Caco-2 (cell line): Measurements from ENCODE around the gene NUP54. TPM values are rescaled to one million over a fixed set of nuclear protein-coding genes. Genes with fewer than 3 reads are reported as not detected.

Experiments
- BruUV-seq: library from RNA; stranded (reverse); fragments of 400-500 nt; replicated peaks from 2 replicates; lab custom pipeline; 2021; lab: Mats Ljungman, UMichigan
- CTCF ChIA-PET: fragments of 300-600 bp; sonication (Branson Sonifier 250); formaldehyde crosslinking; loops from one replicate; lab custom pipeline; 2022; ENCODE audit warnings: antibody characterized with exemption; lab: Charles Lee
- POLR2A ChIA-PET: fragments of 300-600 bp; sonication (Branson Sonifier 250); formaldehyde crosslinking; loops from one replicate; lab custom pipeline; 2022; ENCODE audit warnings: antibody characterized with exemption; lab: Charles Lee
- DNase-seq, 2 experiments: peaks; one replicate each; pipeline versions ENCODE4 v3.0.0 to v3.0.0-alpha.2; 2020 to 2022
- H3K27me3 ChIP-seq: replicated peaks from 2 replicates; pipeline ENCODE4 v1.6.0; 2011; ENCODE audit warnings: low read length; ENCODE audit not compliant: control insufficient read depth, insufficient read depth
- H3K36me3 ChIP-seq: 2 replicates; pipeline ENCODE4 v1.5.1; 2011; ENCODE audit warnings: low read length; ENCODE audit not compliant: control insufficient read depth, insufficient read depth
- H3K4me1 ChIP-seq: fragments of 250-450 bp; sonication (Bioruptor Pico); 2 replicates; pipeline ENCODE4 v1.5.1; 2020; ENCODE audit warnings: mild to moderate bottlenecking
- H3K4me3 ChIP-seq: 2 replicates; pipeline ENCODE4 v1.5.1; 2011; ENCODE audit warnings: low read depth, mild to moderate bottlenecking, control low read depth, low read length
- H3K9me3 ChIP-seq: fragments of 250-450 bp; sonication (Bioruptor Pico); 2 replicates; pipeline ENCODE4 v1.5.1; 2020; ENCODE audit warnings: mild to moderate bottlenecking, moderate library complexity
- H3K27ac Mint-ChIP-seq: one replicate; pipeline ENCODE4 v1.8.0; 2022; ENCODE audit warnings: mixed read lengths; ENCODE audit not compliant: unreplicated experiment
- H3K27me3 Mint-ChIP-seq: one replicate; pipeline ENCODE4 v1.8.0; 2022; ENCODE audit warnings: mixed read lengths; ENCODE audit not compliant: insufficient read depth, unreplicated experiment
- H3K36me3 Mint-ChIP-seq: one replicate; pipeline ENCODE4 v1.8.0; 2022; ENCODE audit warnings: mild to moderate bottlenecking, mixed read lengths; ENCODE audit not compliant: insufficient read depth, unreplicated experiment
- H3K4me1 Mint-ChIP-seq: one replicate; pipeline ENCODE4 v1.8.0; 2022; ENCODE audit warnings: low read depth, mixed read lengths; ENCODE audit not compliant: unreplicated experiment
- H3K4me3 Mint-ChIP-seq: one replicate; pipeline ENCODE4 v1.8.0; 2022; ENCODE audit warnings: mild to moderate bottlenecking, moderate library complexity, mixed read lengths; ENCODE audit not compliant: unreplicated experiment
- H3K9me3 Mint-ChIP-seq: one replicate; pipeline ENCODE4 v1.8.0; 2022; ENCODE audit warnings: mixed read lengths; ENCODE audit not compliant: unreplicated experiment
- intact Hi-C: fragments of 100-400 bp; cut with micrococcal nuclease; formaldehyde crosslinking; loops from one replicate; pipeline ENCODE4 v1.10.0; 2022; ENCODE audit not compliant: unreplicated experiment
- total RNA-seq: library from RNA; stranded (reverse); gene quantifications from 2 replicates; pipeline ENCODE4 v1.2.3, GENCODE V29; 2022
- TF ChIP-seq, protein P1 (sequence below), 2 experiments: fragments of 200-600 bp in 1 of 2; IDR thresholded peaks; 1 replicate in 1 of 2; 2 replicates in 1 of 2; pipeline versions ENCODE4 v1.5.1 to v1.8.0; 2011 to 2022; ENCODE audit warnings: antibody characterized with exemption in 1 of 2, control low read depth in 1 of 2, inconsistent platforms in 1 of 2, low read depth in 1 of 2, low read length in 1 of 2, mild to moderate bottlenecking in 1 of 2, moderate library complexity in 1 of 2; ENCODE audit not compliant: insufficient read depth in 1 of 2, severe bottlenecking in 1 of 2, unreplicated experiment in 1 of 2

Gene NUP54
- total RNA-seq, 1 experiment from 2014 or later: 68.8 TPM

DNA sequence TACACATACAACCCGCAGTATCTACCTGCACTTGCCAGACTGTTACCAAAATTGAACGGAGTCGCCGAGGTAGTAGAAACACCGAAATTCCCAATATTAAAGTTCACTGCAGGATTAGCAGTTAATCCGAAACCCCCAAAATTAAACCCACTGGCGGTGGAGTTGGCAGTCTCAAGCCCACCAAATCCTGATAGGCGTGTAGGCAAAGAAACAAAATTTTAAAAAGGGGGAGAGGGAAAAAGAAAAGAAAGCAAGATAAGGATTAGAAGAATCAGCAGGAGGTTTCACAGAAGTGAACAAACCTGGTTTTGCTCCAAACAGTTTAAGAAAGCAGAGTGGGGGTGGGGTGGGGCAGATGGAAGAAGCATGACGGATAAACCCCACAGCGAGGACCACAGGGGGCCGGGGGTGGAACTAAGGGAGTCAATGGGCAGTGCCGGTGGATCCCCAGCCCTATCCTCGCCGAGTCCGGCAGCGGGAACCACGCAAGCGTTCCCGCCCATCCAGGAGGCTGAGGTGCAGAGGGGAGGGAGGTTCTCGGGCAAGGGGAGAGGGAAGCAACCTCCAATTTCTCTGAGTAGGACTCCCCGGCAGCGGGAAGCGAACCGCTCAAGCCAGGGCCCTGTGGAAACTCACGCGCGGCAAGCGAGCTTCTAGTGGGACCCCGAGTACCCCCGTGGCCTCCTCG lies 599 bp downstream of the NUP54 start:
- Mint-ChIP-seq H3K27me3 (no peaks in the 10 kb centered on the region), H3K4me3 (peak overlapping the region; percentile 93), H3K9me3 (no peaks in the 10 kb centered on the region), H3K27ac (peak overlapping the region; percentile 91), H3K36me3 (peaks cover 19% of the 10 kb centered on the region), H3K4me1 (peaks cover 6% of the 10 kb centered on the region)
- Histone ChIP-seq H3K27me3 (no peaks in the 10 kb centered on the region), H3K4me3 (peak overlapping the region; percentile 74), H3K4me1 (0 out of 2 replicates have a peak, but pooled peaks cover 6% of the 10 kb centered on the region), H3K9me3 (no peaks in the 10 kb centered on the region), H3K36me3 (no peaks in the 10 kb centered on the region)
- ChIA-PET POLR2A (interaction anchor here (0.5 to 1.5 kb wide), 2 partner anchors 160 to 189 kb away, joined by 3 to 4 read pairs; no protein-coding TSS in a partner anchor), CTCF (interaction anchor here (1.0 kb wide), 2 partner anchors 33 to 152 kb away, joined by 5 read pairs; no protein-coding TSS in a partner anchor)
- peak; percentile 80 to 81 for DNase-seq
- TF ChIP-seq, protein P1, sequence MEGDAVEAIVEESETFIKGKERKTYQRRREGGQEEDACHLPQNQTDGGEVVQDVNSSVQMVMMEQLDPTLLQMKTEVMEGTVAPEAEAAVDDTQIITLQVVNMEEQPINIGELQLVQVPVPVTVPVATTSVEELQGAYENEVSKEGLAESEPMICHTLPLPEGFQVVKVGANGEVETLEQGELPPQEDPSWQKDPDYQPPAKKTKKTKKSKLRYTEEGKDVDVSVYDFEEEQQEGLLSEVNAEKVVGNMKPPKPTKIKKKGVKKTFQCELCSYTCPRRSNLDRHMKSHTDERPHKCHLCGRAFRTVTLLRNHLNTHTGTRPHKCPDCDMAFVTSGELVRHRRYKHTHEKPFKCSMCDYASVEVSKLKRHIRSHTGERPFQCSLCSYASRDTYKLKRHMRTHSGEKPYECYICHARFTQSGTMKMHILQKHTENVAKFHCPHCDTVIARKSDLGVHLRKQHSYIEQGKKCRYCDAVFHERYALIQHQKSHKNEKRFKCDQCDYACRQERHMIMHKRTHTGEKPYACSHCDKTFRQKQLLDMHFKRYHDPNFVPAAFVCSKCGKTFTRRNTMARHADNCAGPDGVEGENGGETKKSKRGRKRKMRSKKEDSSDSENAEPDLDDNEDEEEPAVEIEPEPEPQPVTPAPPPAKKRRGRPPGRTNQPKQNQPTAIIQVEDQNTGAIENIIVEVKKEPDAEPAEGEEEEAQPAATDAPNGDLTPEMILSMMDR (IDR thresholded peaks at IDR 0.05; ENCODE audit: insufficient read depth in 1 of 2, low read depth in 1 of 2, low read length in 1 of 2, severe bottlenecking in 1 of 2, unreplicated experiment in 1 of 2): no peak
- no TSS peak for BruUV-seq
- intact Hi-C loops: no loop called here

DNA sequence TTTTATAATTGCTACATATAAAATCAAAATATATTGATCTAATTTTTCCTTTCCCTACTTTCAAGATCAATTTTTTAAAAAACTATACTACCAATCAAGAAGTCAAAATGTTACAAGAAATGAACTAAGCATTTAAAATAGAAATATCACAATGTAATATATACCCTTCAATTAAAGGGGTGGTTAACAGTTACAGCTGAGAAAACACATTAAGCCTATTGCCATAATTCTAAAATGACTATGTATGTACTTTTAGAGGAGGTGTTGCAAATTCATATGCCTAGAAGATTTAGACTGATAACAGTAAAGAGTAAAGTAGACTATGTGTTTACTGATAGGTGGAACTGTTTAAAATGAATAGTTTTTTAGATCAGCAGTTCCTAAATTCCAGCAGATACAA lies 3.7 kb downstream of the NUP54 start:
- ChIA-PET CTCF (no interaction called here), POLR2A (no interaction called here)
- Mint-ChIP-seq H3K27me3 (no peaks in the 10 kb centered on the region), H3K4me3 (no peak overlapping the region), H3K36me3 (peaks cover 33% of the 10 kb centered on the region), H3K27ac (no peak overlapping the region), H3K9me3 (no peaks in the 10 kb centered on the region), H3K4me1 (peaks cover 5% of the 10 kb centered on the region)
- TF ChIP-seq, protein P1 (IDR thresholded peaks at IDR 0.05; ENCODE audit: insufficient read depth in 1 of 2, low read depth in 1 of 2, low read length in 1 of 2, severe bottlenecking in 1 of 2, unreplicated experiment in 1 of 2): no peak
- H3K36me3 ChIP-seq: no peaks in the 10 kb centered on the region
- H3K9me3 ChIP-seq: no peaks in the 10 kb centered on the region
- BruUV-seq: no TSS peak
- intact Hi-C loops: no loop called here
- H3K4me1 ChIP-seq: 0 out of 2 replicates have a peak, but pooled peaks cover 5% of the 10 kb centered on the region
- DNase-seq: no peak
- H3K4me3 ChIP-seq: no peak overlapping the region
- H3K27me3 ChIP-seq: no peaks in the 10 kb centered on the region

DNA sequence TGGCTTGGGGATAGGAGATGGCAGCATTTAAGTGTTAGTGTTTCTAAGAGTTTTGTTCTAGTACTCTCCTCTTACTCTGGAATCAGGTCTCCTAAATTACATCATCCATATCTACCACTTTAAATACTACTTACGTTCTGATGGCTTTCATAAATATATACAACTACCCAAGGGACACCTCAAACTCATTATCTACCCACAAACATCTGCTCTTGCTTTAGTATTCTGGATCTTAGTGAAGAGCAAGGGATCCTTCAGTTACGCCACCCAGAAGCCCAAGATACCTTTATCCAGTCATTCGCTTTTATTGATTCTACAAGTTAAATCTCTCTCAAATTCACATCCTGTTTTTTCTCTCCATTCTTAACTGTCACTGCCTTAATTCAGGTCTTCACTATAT lies 7.0 kb downstream of the NUP54 start:
- H3K27ac Mint-ChIP-seq: no peak overlapping the region
- Histone ChIP-seq H3K27me3 (no peaks in the 10 kb centered on the region), H3K4me1 (no peaks in the 10 kb centered on the region), H3K4me3 (no peak overlapping the region), H3K36me3 (no peaks in the 10 kb centered on the region), H3K9me3 (no peaks in the 10 kb centered on the region)
- no peak for DNase-seq
- TF ChIP-seq, protein P1 (IDR thresholded peaks at IDR 0.05; ENCODE audit: insufficient read depth in 1 of 2, low read depth in 1 of 2, low read length in 1 of 2, severe bottlenecking in 1 of 2, unreplicated experiment in 1 of 2): no peak
- H3K4me1 Mint-ChIP-seq: no peaks in the 10 kb centered on the region
- BruUV-seq: no TSS peak
- intact Hi-C loops: no loop called here
- no peaks in the 10 kb centered on the region for H3K9me3 Mint-ChIP-seq
- H3K27me3 Mint-ChIP-seq: no peaks in the 10 kb centered on the region
- POLR2A ChIA-PET: no interaction called here
- peaks cover 38% of the 10 kb centered on the region for H3K36me3 Mint-ChIP-seq
- no peak overlapping the region for H3K4me3 Mint-ChIP-seq
- CTCF ChIA-PET: no interaction called here
